Measurements from ENCODE around the gene RREB1. TPM values are rescaled to one million over a fixed set of nuclear protein-coding genes. Genes with fewer than 3 reads are reported as not detected.
A peak's percentile ranks its signal among the peaks of the same experiment; 100 is the strongest.

The RREB1 gene
- total RNA-seq, 2 donors from 2014 or later: 34.7 to 48.1 TPM

GRCh38 chr6:7080311-7080710 is 27.4 kb upstream of the RREB1 start:
- no peak for DNase-seq
- no peak overlapping the region for H3K4me3 Mint-ChIP-seq
- H3K9me3 ChIP-seq (ENCODE audit: control insufficient read depth, low read length, poor library complexity, severe bottlenecking): no peaks in the 10 kb centered on the region
- ATAC-seq: no peak
- no peak overlapping the region for H3K27ac Mint-ChIP-seq
- H3K36me3 Mint-ChIP-seq (ENCODE audit: low read depth): no peaks in the 10 kb centered on the region
- peaks cover 2% of the 10 kb centered on the region for H3K4me1 Mint-ChIP-seq
- no peaks in the 10 kb centered on the region for H3K27me3 Mint-ChIP-seq

- Mint-ChIP-seq H3K27ac (peak overlapping the region; percentile 96), H3K27me3 (no peaks in the 10 kb centered on the region), H3K36me3 (ENCODE audit: low read depth) (no peaks in the 10 kb centered on the region), H3K4me1 (peaks cover 20% of the 10 kb centered on the region), H3K4me3 (peak overlapping the region; percentile 90)
- DNase-seq: peak in 1 of 3 donors; percentile 5
- peak; percentile 44 for ATAC-seq
- no peaks in the 10 kb centered on the region for H3K9me3 ChIP-seq (ENCODE audit: control insufficient read depth, low read length, poor library complexity, severe bottlenecking)
Measured at GRCh38 chr6:7085911-7086310, 21.9 kb upstream of the RREB1 start.

- peak overlapping the region; percentile 96 for H3K27ac Mint-ChIP-seq
- no peaks in the 10 kb centered on the region for H3K36me3 Mint-ChIP-seq (ENCODE audit: low read depth)
- no peaks in the 10 kb centered on the region for H3K27me3 Mint-ChIP-seq
- peak overlapping the region; percentile 90 for H3K4me3 Mint-ChIP-seq
- DNase-seq (no peak), ATAC-seq (peak; percentile 70)
- no peaks in the 10 kb centered on the region for H3K9me3 ChIP-seq (ENCODE audit: control insufficient read depth, low read length, poor library complexity, severe bottlenecking)
- H3K4me1 Mint-ChIP-seq: peaks cover 20% of the 10 kb centered on the region
Measured at GRCh38 chr6:7086488-7086887, 21.3 kb upstream of the RREB1 start.

- Mint-ChIP-seq H3K4me1 (peaks cover 20% of the 10 kb centered on the region), H3K27ac (peak overlapping the region; percentile 96), H3K36me3 (ENCODE audit: low read depth) (no peaks in the 10 kb centered on the region), H3K27me3 (no peaks in the 10 kb centered on the region), H3K4me3 (peak overlapping the region; percentile 90)
- H3K9me3 ChIP-seq (ENCODE audit: control insufficient read depth, low read length, poor library complexity, severe bottlenecking): no peaks in the 10 kb centered on the region
- no peak for DNase-seq
- no peak for ATAC-seq
Measured at GRCh38 chr6:7087066-7087465, 20.7 kb upstream of the RREB1 start.

- peak in 1 of 3 donors; percentile 5 for DNase-seq
- no peaks in the 10 kb centered on the region for H3K36me3 Mint-ChIP-seq (ENCODE audit: low read depth)
- no peaks in the 10 kb centered on the region for H3K27me3 Mint-ChIP-seq
- H3K27ac Mint-ChIP-seq: peak overlapping the region; percentile 96
- H3K4me1 Mint-ChIP-seq: peaks cover 20% of the 10 kb centered on the region
- H3K9me3 ChIP-seq (ENCODE audit: control insufficient read depth, low read length, poor library complexity, severe bottlenecking): no peaks in the 10 kb centered on the region
- peak; percentile 64 for ATAC-seq
- peak overlapping the region; percentile 90 for H3K4me3 Mint-ChIP-seq
Measured at GRCh38 chr6:7087491-7087979, 20.2 kb upstream of the RREB1 start.

- no peak for DNase-seq
Measured at GRCh38 chr6:7088076-7088742, 19.6 kb upstream of the RREB1 start.

GRCh38 chr6:7098993-7099392 is 8.8 kb upstream of the RREB1 start:
- DNase-seq (no peak), ATAC-seq (no peak)
- H3K9me3 ChIP-seq (ENCODE audit: control insufficient read depth, low read length, poor library complexity, severe bottlenecking): no peaks in the 10 kb centered on the region
- Mint-ChIP-seq H3K4me3 (no peak overlapping the region), H3K36me3 (ENCODE audit: low read depth) (peaks cover 8% of the 10 kb centered on the region), H3K4me1 (peaks cover 15% of the 10 kb centered on the region), H3K27ac (no peak overlapping the region), H3K27me3 (peaks cover 21% of the 10 kb centered on the region)

More at GRCh38 chr6:7088076-7088742, 19.6 kb upstream of the RREB1 start:
- no peaks in the 10 kb centered on the region for H3K27me3 Mint-ChIP-seq
- H3K4me1 Mint-ChIP-seq: peaks cover 20% of the 10 kb centered on the region
- peak overlapping the region; percentile 96 for H3K27ac Mint-ChIP-seq
- H3K4me3 Mint-ChIP-seq: peak overlapping the region; percentile 90
- ATAC-seq: no peak
- H3K36me3 Mint-ChIP-seq (ENCODE audit: low read depth): no peaks in the 10 kb centered on the region
- no peaks in the 10 kb centered on the region for H3K9me3 ChIP-seq (ENCODE audit: control insufficient read depth, low read length, poor library complexity, severe bottlenecking)

GRCh38 chr6:7100072-7100752 is 7.5 kb upstream of the RREB1 start:
- Mint-ChIP-seq H3K27me3 (peaks cover 21% of the 10 kb centered on the region), H3K36me3 (ENCODE audit: low read depth) (peaks cover 8% of the 10 kb centered on the region), H3K4me3 (no peak overlapping the region), H3K4me1 (peaks cover 15% of the 10 kb centered on the region), H3K27ac (no peak overlapping the region)
- DNase-seq: no peak
- no peak for ATAC-seq
- no peaks in the 10 kb centered on the region for H3K9me3 ChIP-seq (ENCODE audit: control insufficient read depth, low read length, poor library complexity, severe bottlenecking)

GRCh38 chr6:7100753-7101081 is 7.0 kb upstream of the RREB1 start:
- Mint-ChIP-seq H3K4me1 (peaks cover 15% of the 10 kb centered on the region), H3K36me3 (ENCODE audit: low read depth) (peaks cover 8% of the 10 kb centered on the region), H3K27ac (no peak overlapping the region), H3K27me3 (peaks cover 21% of the 10 kb centered on the region), H3K4me3 (no peak overlapping the region)
- ATAC-seq (no peak), DNase-seq (no peak)
- no peaks in the 10 kb centered on the region for H3K9me3 ChIP-seq (ENCODE audit: control insufficient read depth, low read length, poor library complexity, severe bottlenecking)

GRCh38 chr6:7101290-7101689 is 6.5 kb upstream of the RREB1 start:
- peaks cover 21% of the 10 kb centered on the region for H3K27me3 Mint-ChIP-seq
- no peak for DNase-seq
- H3K9me3 ChIP-seq (ENCODE audit: control insufficient read depth, low read length, poor library complexity, severe bottlenecking): no peaks in the 10 kb centered on the region
- peaks cover 17% of the 10 kb centered on the region for H3K4me1 Mint-ChIP-seq
- ATAC-seq: no peak
- peaks cover 8% of the 10 kb centered on the region for H3K36me3 Mint-ChIP-seq (ENCODE audit: low read depth)
- no peak overlapping the region for H3K27ac Mint-ChIP-seq
- no peak overlapping the region for H3K4me3 Mint-ChIP-seq

GRCh38 chr6:7104752-7105151 is 3.0 kb upstream of the RREB1 start:
- no peak overlapping the region for H3K4me3 Mint-ChIP-seq

GRCh38 chr6:7106215-7106751 is 1.5 kb upstream of the RREB1 start:
- Mint-ChIP-seq H3K27ac (peak overlapping the region; percentile 85), H3K4me1 (peaks cover 26% of the 10 kb centered on the region), H3K27me3 (no peaks in the 10 kb centered on the region), H3K4me3 (peak overlapping the region; percentile 97), H3K36me3 (ENCODE audit: low read depth) (peaks cover 3% of the 10 kb centered on the region)
- DNase-seq: no peak
- no peaks in the 10 kb centered on the region for H3K9me3 ChIP-seq (ENCODE audit: control insufficient read depth, low read length, poor library complexity, severe bottlenecking)
- ATAC-seq: no peak

More at GRCh38 chr6:7104752-7105151, 3.0 kb upstream of the RREB1 start:
- ATAC-seq (no peak), DNase-seq (no peak)
- Mint-ChIP-seq H3K36me3 (ENCODE audit: low read depth) (peaks cover 6% of the 10 kb centered on the region), H3K27me3 (peaks cover 9% of the 10 kb centered on the region), H3K27ac (no peak overlapping the region), H3K4me1 (peaks cover 21% of the 10 kb centered on the region)
- no peaks in the 10 kb centered on the region for H3K9me3 ChIP-seq (ENCODE audit: control insufficient read depth, low read length, poor library complexity, severe bottlenecking)

GRCh38 chr6:7106752-7107577 is 796 bp upstream of the RREB1 start:
- H3K4me3 Mint-ChIP-seq: peak overlapping the region; percentile 97
- H3K27ac Mint-ChIP-seq: peak overlapping the region; percentile 85
- no peaks in the 10 kb centered on the region for H3K27me3 Mint-ChIP-seq

More at GRCh38 chr6:7106752-7107577, 796 bp upstream of the RREB1 start:
- H3K36me3 Mint-ChIP-seq (ENCODE audit: low read depth): no peaks in the 10 kb centered on the region
- ATAC-seq (peak; percentile 69), DNase-seq (peak; percentile 52 to 53 (median 52))
- peaks cover 23% of the 10 kb centered on the region for H3K4me1 Mint-ChIP-seq
- H3K9me3 ChIP-seq (ENCODE audit: control insufficient read depth, low read length, poor library complexity, severe bottlenecking): no peaks in the 10 kb centered on the region

Data from T-helper 17 cell (primary cell).